Hematopoietic multipotent progenitor cell (in vitro differentiated cells): ENCODE results near the gene TPX2. TPM values are rescaled to one million over a fixed set of nuclear protein-coding genes. Genes with fewer than 3 reads are reported as not detected.
A peak's percentile ranks its signal among the peaks of the same experiment; 100 is the strongest.

ENCODE experiments used
- DNase-seq, 3 donors: peaks; one replicate each; pipeline ENCODE4 v3.0.0-alpha.2; 2011 to 2015; ENCODE audit warnings: low read depth in 2 of 3, low spot score in 2 of 3
- total RNA-seq: library from RNA; depleted of rRNA; stranded (reverse); fragments of >200 nt; gene quantifications from one replicate; pipeline ENCODE4 v1.2.3, GENCODE V29; 2012

The TPX2 gene
- total RNA-seq, 1 donor, result 5.1 TPM

GRCh38 chr20:31706607-31707257 is 32.4 kb upstream of the TPX2 start:
- no peak for DNase-seq

- DNase-seq, result no peak
Observed at GRCh38 chr20:31707258-31707615, 31.9 kb upstream of the TPX2 start.

GRCh38 chr20:31707994-31708735 is 30.9 kb upstream of the TPX2 start:
- peak in 1 of 3 donors; percentile 19 for DNase-seq

- no peak for DNase-seq
Observed at GRCh38 chr20:31708736-31709534, 30.2 kb upstream of the TPX2 start.

GRCh38 chr20:31709939-31710338 is 29.2 kb upstream of the TPX2 start:
- DNase-seq, result no peak

GRCh38 chr20:31710423-31711108 is 28.5 kb upstream of the TPX2 start:
- DNase-seq, result no peak

- no peak for DNase-seq
Observed at GRCh38 chr20:31711179-31712111, 27.6 kb upstream of the TPX2 start.

- DNase-seq, result no peak
Observed at GRCh38 chr20:31712112-31712553, 27.0 kb upstream of the TPX2 start.

- DNase-seq, result no peak
Observed at GRCh38 chr20:31712564-31713311, 26.4 kb upstream of the TPX2 start.

- DNase-seq, result no peak
Observed at GRCh38 chr20:31713312-31714273, 25.5 kb upstream of the TPX2 start.

- no peak for DNase-seq
Observed at GRCh38 chr20:31715766-31716165, 23.3 kb upstream of the TPX2 start.

- no peak for DNase-seq
Observed at GRCh38 chr20:31716351-31716750, 22.7 kb upstream of the TPX2 start.

- no peak for DNase-seq
Observed at GRCh38 chr20:31716818-31717477, 22.1 kb upstream of the TPX2 start.

GRCh38 chr20:31717478-31718201 is 21.4 kb upstream of the TPX2 start:
- DNase-seq, result no peak

- no peak for DNase-seq
Observed at GRCh38 chr20:31718952-31719643, 20.0 kb upstream of the TPX2 start.
